IMR-90 (cell line): ENCODE measurements around the gene NFKBIE. TPM values are rescaled to one million over a fixed set of nuclear protein-coding genes. Genes with fewer than 3 reads are reported as not detected.

Experiments used
- ATAC-seq: fragments of 200-7000 bp; cut with Tn5 transposase; 2 replicates; pipeline ENCODE4 v1.9.1; 2020; ENCODE audit warnings: low read depth, mild to moderate bottlenecking, moderate library complexity
- BruUV-seq: library from RNA; stranded (reverse); fragments of 400-500 nt; replicated peaks from 2 replicates; lab custom pipeline; 2021; lab: Mats Ljungman, UMichigan
- CTCF ChIA-PET: fragments of 300-600 bp; formaldehyde crosslinking; extraction: SDS; loops from one replicate; lab custom pipeline; 2021; ENCODE audit warnings: antibody characterized with exemption; lab: Yijun Ruan, JAX
- POLR2A ChIA-PET: fragments of 300-600 bp; sonication (Branson Sonifier 250); formaldehyde crosslinking; loops from one replicate; lab custom pipeline; 2022; ENCODE audit warnings: antibody characterized with exemption; ENCODE audit not compliant: unreplicated experiment; lab: Charles Lee
- DNase-seq: peaks from one replicate; pipeline ENCODE4 v3.0.0; 2013
- H2AFZ ChIP-seq: replicated peaks from 2 replicates; pipeline ENCODE3; 2013; ENCODE audit warnings: low read length, mild to moderate bottlenecking; ENCODE audit not compliant: poor library complexity
- H2AK5ac ChIP-seq: 2 replicates; pipeline ENCODE4 v1.6.1; 2013; ENCODE audit warnings: low read depth, low read length, inconsistent platforms
- H2AK9ac ChIP-seq: replicated peaks from 2 replicates; pipeline ENCODE3; 2013; ENCODE audit warnings: mild to moderate bottlenecking, low read depth, low read length, moderate library complexity; ENCODE audit not compliant: poor library complexity
- H2BK120ac ChIP-seq: 2 replicates; pipeline ENCODE4 v1.6.1; 2013; ENCODE audit warnings: low read depth, low read length, inconsistent platforms
- H2BK15ac ChIP-seq: 3 replicates; pipeline ENCODE4 v1.6.1; 2013; ENCODE audit warnings: low read depth, low read length, inconsistent platforms
- H2BK20ac ChIP-seq: 2 replicates; pipeline ENCODE4 v1.6.1; 2013; ENCODE audit warnings: low read depth, mild to moderate bottlenecking, inconsistent platforms, low read length, moderate library complexity
- H2BK5ac ChIP-seq: 2 replicates; pipeline ENCODE4 v1.6.1; 2013; ENCODE audit warnings: mild to moderate bottlenecking, low read depth, low read length, inconsistent platforms; ENCODE audit not compliant: poor library complexity, severe bottlenecking
- H3K14ac ChIP-seq: replicated peaks from 2 replicates; pipeline ENCODE4 v1.6.1; 2013; ENCODE audit warnings: low read depth, low read length, inconsistent platforms
- H3K18ac ChIP-seq: 2 replicates; pipeline ENCODE4 v1.6.1; 2013; ENCODE audit warnings: low read depth, low read length, control low read depth
- H3K23ac ChIP-seq: 2 replicates; pipeline ENCODE4 v1.6.1; 2013; ENCODE audit warnings: low read depth, low read length, inconsistent platforms
- H3K27ac ChIP-seq: 2 replicates; pipeline ENCODE4 v1.5.1; 2013; ENCODE audit warnings: mild to moderate bottlenecking, control low read depth, low read length; ENCODE audit not compliant: insufficient read depth
- H3K27me3 ChIP-seq: 2 replicates; pipeline ENCODE4 v1.6.1; 2013; ENCODE audit warnings: low read length; ENCODE audit not compliant: control insufficient read depth, insufficient read depth
- H3K36me3 ChIP-seq: 2 replicates; pipeline ENCODE4 v1.6.1; 2013; ENCODE audit warnings: low read length, mixed read lengths; ENCODE audit not compliant: control insufficient read depth, insufficient read depth
- H3K4ac ChIP-seq: 2 replicates; pipeline ENCODE4 v1.6.1; 2013; ENCODE audit warnings: low read depth, low read length, inconsistent platforms
- H3K4me1 ChIP-seq: 2 replicates; pipeline ENCODE4 v1.6.1; 2013; ENCODE audit warnings: low read length, mixed read lengths; ENCODE audit not compliant: control insufficient read depth, insufficient read depth
- H3K4me2 ChIP-seq: 2 replicates; pipeline ENCODE4 v1.6.1; 2013; ENCODE audit warnings: low read depth, mild to moderate bottlenecking, control low read depth, low read length, moderate library complexity
- H3K4me3 ChIP-seq: 2 replicates; pipeline ENCODE4 v1.5.1; 2013; ENCODE audit warnings: low read depth, mild to moderate bottlenecking, control low read depth, low read length, moderate library complexity; ENCODE audit not compliant: insufficient read depth
- H3K56ac ChIP-seq: 2 replicates; pipeline ENCODE4 v1.6.1; 2013; ENCODE audit warnings: low read length, inconsistent platforms; ENCODE audit not compliant: insufficient read depth; ENCODE audit errors: extremely low read depth
- H3K79me1 ChIP-seq, 2 experiments: 2 replicates each; pipeline ENCODE4 v1.6.1; 2013; ENCODE audit warnings: low read length in 2 of 2, inconsistent platforms in 1 of 2, low read depth in 1 of 2
- H3K9ac ChIP-seq: 2 replicates; pipeline ENCODE4 v1.6.1; 2013; ENCODE audit warnings: low read depth, low read length, control low read depth
- H3K9me1 ChIP-seq: 2 replicates; pipeline ENCODE4 v1.6.1; 2013; ENCODE audit warnings: low read length, inconsistent platforms; ENCODE audit not compliant: insufficient read depth
- H3K9me3 ChIP-seq: 2 replicates; pipeline ENCODE4 v1.6.1; 2013; ENCODE audit warnings: low read length; ENCODE audit not compliant: control insufficient read depth, insufficient read depth
- H4K20me1 ChIP-seq: 2 replicates; pipeline ENCODE4 v1.6.1; 2013; ENCODE audit warnings: low read length, inconsistent platforms; ENCODE audit not compliant: insufficient read depth
- H4K5ac ChIP-seq: 2 replicates; pipeline ENCODE4 v1.6.1; 2013; ENCODE audit warnings: mild to moderate bottlenecking, low read depth, low read length, control low read depth
- H4K8ac ChIP-seq, 2 experiments: 2 replicates each; pipeline ENCODE4 v1.6.1; 2013; ENCODE audit warnings: low read depth in 2 of 2, low read length in 2 of 2, control low read depth in 1 of 2, inconsistent platforms in 1 of 2
- H4K91ac ChIP-seq: 2 replicates; pipeline ENCODE4 v1.6.1; 2013; ENCODE audit warnings: low read depth, low read length, inconsistent platforms; ENCODE audit not compliant: insufficient read depth
- BHLHE40 ChIP-seq: fragments of 150-350 bp; IDR thresholded peaks from 2 replicates; pipeline ENCODE4 v1.6.1; 2016; ENCODE audit warnings: mild to moderate bottlenecking, low read depth, low read length
- CHD1 ChIP-seq: IDR thresholded peaks from 2 replicates; pipeline ENCODE4 v1.6.1; 2012; ENCODE audit warnings: low read depth, low read length, improper control_type of control experiment
- FOS ChIP-seq: fragments of 150-350 bp; IDR thresholded peaks from 2 replicates; pipeline ENCODE4 v1.6.1; 2016; ENCODE audit warnings: low read depth, low read length
- MAFK ChIP-seq: IDR thresholded peaks from 2 replicates; pipeline ENCODE4 v1.6.1; 2012; ENCODE audit warnings: low read depth, low read length, improper control_type of control experiment
- MAZ ChIP-seq: IDR thresholded peaks from 2 replicates; pipeline ENCODE4 v1.6.1; 2012; ENCODE audit warnings: low read depth, mild to moderate bottlenecking, low read length, improper control_type of control experiment, moderate library complexity, borderline replicate concordance
- MXI1 ChIP-seq: IDR thresholded peaks from 2 replicates; pipeline ENCODE4 v1.6.1; 2012; ENCODE audit warnings: low read depth, mild to moderate bottlenecking, low read length, moderate library complexity, borderline replicate concordance
- NFE2L2 ChIP-seq: fragments of 150-350 bp; IDR thresholded peaks from 2 replicates; pipeline ENCODE4 v1.6.1; 2016; ENCODE audit warnings: low read depth, mild to moderate bottlenecking, low read length
- RAD21 ChIP-seq: IDR thresholded peaks from 2 replicates; pipeline ENCODE4 v1.6.1; 2012; ENCODE audit warnings: low read length, improper control_type of control experiment
- RCOR1 ChIP-seq: IDR thresholded peaks from 2 replicates; pipeline ENCODE4 v1.6.1; 2012; ENCODE audit warnings: mild to moderate bottlenecking, low read length, improper control_type of control experiment; ENCODE audit not compliant: insufficient replicate concordance
- RFX5 ChIP-seq: IDR thresholded peaks from 2 replicates; pipeline ENCODE4 v1.8.0; 2012; ENCODE audit warnings: low read depth, mild to moderate bottlenecking, low read length, moderate library complexity
- SMC3 ChIP-seq: fragments of 150-350 bp; IDR thresholded peaks from 2 replicates; pipeline ENCODE4 v1.6.1; 2016; ENCODE audit warnings: low read depth, mild to moderate bottlenecking, antibody characterized with exemption, low read length, moderate library complexity
- USF2 ChIP-seq: fragments of 150-350 bp; IDR thresholded peaks from 2 replicates; pipeline ENCODE4 v1.6.1; 2017; ENCODE audit warnings: mild to moderate bottlenecking, antibody characterized with exemption, low read length, low read depth
- WGBS, 2 experiments: methylation state at CpG; one replicate each; pipeline versions ENCODE4 v1.1.5 to v1.1.7; 2013; ENCODE audit warnings: missing lambda C conversion rate in 2 of 2; ENCODE audit not compliant: insufficient read length in 1 of 2; ENCODE audit errors: extremely low coverage in 2 of 2; 5-methylcytosine and 5-hydroxymethylcytosine counted together
- dilution Hi-C: fragments of 300-500 bp; cut with HindIII; formaldehyde crosslinking; loops from one replicate; pipeline ENCODE4 v1.14.3; 2018; ENCODE audit warnings: low sequenced_read_pairs; ENCODE audit not compliant: unreplicated experiment
- in situ Hi-C: fragments of 300-500 bp; cut with MboI; formaldehyde crosslinking; loops from 3 replicates; pipeline ENCODE4 v1.14.3; 2019; ENCODE audit warnings: low sequenced_read_pairs, inconsistent platforms, mixed read lengths
- intact Hi-C: fragments of 100-400 bp; cut with micrococcal nuclease; formaldehyde crosslinking; loops from 2 replicates; pipeline ENCODE4 v1.10.0; 2022
- polyA plus RNA-seq, 3 experiments: library from polyadenylated mRNA; depleted of rRNA; stranded (reverse); fragments of >200 nt; gene quantifications; 2 replicates each; pipeline ENCODE4 v1.2.3, GENCODE V29; 2012; ENCODE audit warnings: low replicate concordance in 1 of 3
- total RNA-seq: library from RNA; depleted of rRNA; stranded (reverse); fragments of >200 nt; gene quantifications from 2 replicates; pipeline ENCODE4 v1.2.3, GENCODE V29; 2012
- TF ChIP-seq, protein P1 (sequence below): fragments of 150-350 bp; IDR thresholded peaks from 2 replicates; pipeline ENCODE4 v1.6.1; 2016; ENCODE audit warnings: low read depth, mild to moderate bottlenecking, low read length, moderate library complexity, borderline replicate concordance

NFKBIE gene
- total and polyA plus RNA-seq, 2 of the 4 experiments (the other 2 are of a cell fraction): 7.9 to 13.0 TPM

DNA sequence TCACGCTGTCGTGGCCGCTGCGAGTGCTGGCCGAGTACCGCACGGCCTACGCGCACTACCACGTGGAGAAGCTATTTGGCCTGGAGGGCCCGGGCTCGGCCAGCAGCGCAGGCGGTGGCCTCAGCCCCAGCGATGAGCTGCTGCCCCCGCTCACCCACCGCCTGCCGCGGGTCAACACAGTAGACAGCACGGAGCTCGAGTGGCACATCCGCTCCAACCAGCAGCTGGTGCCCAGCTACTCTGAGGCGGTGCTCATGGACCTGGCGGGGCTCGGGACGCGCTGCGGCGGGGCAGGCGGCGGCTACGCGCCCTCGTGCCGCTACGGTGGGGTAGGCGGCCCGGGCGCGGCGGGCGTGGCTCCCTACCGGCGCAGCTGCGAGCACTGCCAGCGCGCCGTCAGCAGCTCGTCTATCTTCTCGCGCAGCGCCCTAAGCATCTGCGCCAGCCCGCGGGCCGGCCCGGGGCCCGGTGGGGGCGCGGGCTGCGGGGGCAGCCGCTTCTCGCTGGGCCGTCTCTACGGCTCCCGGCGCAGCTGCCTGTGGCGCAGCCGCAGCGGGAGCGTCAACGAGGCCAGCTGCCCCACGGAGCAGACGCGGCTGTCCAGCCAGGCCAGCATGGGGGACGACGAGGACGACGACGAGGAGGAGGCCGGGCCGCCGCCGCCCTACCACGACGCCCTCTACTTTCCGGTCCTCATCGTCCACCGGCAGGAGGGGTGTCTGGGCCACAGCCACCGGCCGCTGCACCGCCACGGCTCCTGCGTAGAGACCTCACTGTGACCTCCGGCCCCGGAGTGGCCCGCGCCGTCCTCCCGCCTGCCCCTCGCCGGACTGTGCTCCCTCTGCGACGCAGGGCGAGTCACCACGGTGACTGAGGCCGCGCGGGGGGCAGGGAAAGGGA, 10.6 kb upstream of the NFKBIE start:
- Histone ChIP-seq H2AFZ (peak overlapping the region; percentile 76), H3K27me3 (peaks cover 78% of the 10 kb centered on the region)

More for the DNA sequence above, 10.6 kb upstream of the NFKBIE start:
- TF ChIP-seq SMC3: no peak
- TF ChIP-seq NFE2L2: no peak
- no peak for TF ChIP-seq MXI1
- TF ChIP-seq USF2: no peak
- TF ChIP-seq CHD1: no peak
- no peak for TF ChIP-seq FOS
- TF ChIP-seq RCOR1: no peak
- no peak for TF ChIP-seq RFX5
- TF ChIP-seq BHLHE40: no peak
- TF ChIP-seq, protein P1, sequence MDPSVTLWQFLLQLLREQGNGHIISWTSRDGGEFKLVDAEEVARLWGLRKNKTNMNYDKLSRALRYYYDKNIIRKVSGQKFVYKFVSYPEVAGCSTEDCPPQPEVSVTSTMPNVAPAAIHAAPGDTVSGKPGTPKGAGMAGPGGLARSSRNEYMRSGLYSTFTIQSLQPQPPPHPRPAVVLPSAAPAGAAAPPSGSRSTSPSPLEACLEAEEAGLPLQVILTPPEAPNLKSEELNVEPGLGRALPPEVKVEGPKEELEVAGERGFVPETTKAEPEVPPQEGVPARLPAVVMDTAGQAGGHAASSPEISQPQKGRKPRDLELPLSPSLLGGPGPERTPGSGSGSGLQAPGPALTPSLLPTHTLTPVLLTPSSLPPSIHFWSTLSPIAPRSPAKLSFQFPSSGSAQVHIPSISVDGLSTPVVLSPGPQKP: no peak
- no peak for TF ChIP-seq MAZ
- no peak for TF ChIP-seq MAFK
- TF ChIP-seq RAD21: no peak
- H3K27ac ChIP-seq: no peak overlapping the region
- no peak overlapping the region for H2AK5ac ChIP-seq
- H3K56ac ChIP-seq: no peak overlapping the region
- dilution Hi-C loops (no loop called here), in situ Hi-C loops (no loop called here), intact Hi-C loops (no loop called here)
- DNase-seq (no peak), ATAC-seq (peak; percentile 61)
- H4K91ac ChIP-seq: no peak overlapping the region
- no peaks in the 10 kb centered on the region for H3K9me3 ChIP-seq
- no peak overlapping the region for H3K4me3 ChIP-seq
- H3K4me1 ChIP-seq: no peaks in the 10 kb centered on the region
- H3K23ac ChIP-seq: no peak overlapping the region
- H3K9ac ChIP-seq: no peak overlapping the region
- H3K36me3 ChIP-seq: no peaks in the 10 kb centered on the region
- no peaks in the 10 kb centered on the region for H3K79me1 ChIP-seq
- no peaks in the 10 kb centered on the region for H4K20me1 ChIP-seq
- peak overlapping the region; percentile 27; the same call in 1 of the 2 replicates for H3K4me2 ChIP-seq
- H2BK20ac ChIP-seq: no peak overlapping the region
- no peak overlapping the region for H4K8ac ChIP-seq
- ChIA-PET CTCF (no interaction called here), POLR2A (interaction anchor here (0.6 to 0.7 kb wide), 2 partner anchors 86 to 191 kb away, joined by 4 to 11 read pairs; no protein-coding TSS in a partner anchor)
- H3K18ac ChIP-seq: no peak overlapping the region
- peaks cover 4% of the 10 kb centered on the region; the same call in 1 of the 2 replicates for H3K9me1 ChIP-seq
- WGBS, 2 experiments: 22% methylated on average over 16 of the region's 109 CpGs; no CpG with 5 or more reads in 1 of the 2 experiments
- H2BK5ac ChIP-seq: no peak overlapping the region
- no peak overlapping the region for H4K5ac ChIP-seq
- H2BK15ac ChIP-seq: no peak overlapping the region
- no peak overlapping the region for H2AK9ac ChIP-seq
- H2BK120ac ChIP-seq: no peak overlapping the region
- no peak overlapping the region for H3K14ac ChIP-seq
- H3K4ac ChIP-seq: no peak overlapping the region
- no TSS peak for BruUV-seq
